Urothelium cell line (cell line): Measurements from ENCODE around the gene FZD1.

ENCODE experiments used
- DNase-seq: peaks from one replicate; pipeline ENCODE4 v3.0.0; 2011; ENCODE audit warnings: low spot score, mixed read lengths
- FAIRE-seq: peaks from 2 replicates; lab custom pipeline; 2011; peaks lifted over from hg19 to GRCh38; lab: Jason Lieb, UNC

Gene FZD1

DNA sequence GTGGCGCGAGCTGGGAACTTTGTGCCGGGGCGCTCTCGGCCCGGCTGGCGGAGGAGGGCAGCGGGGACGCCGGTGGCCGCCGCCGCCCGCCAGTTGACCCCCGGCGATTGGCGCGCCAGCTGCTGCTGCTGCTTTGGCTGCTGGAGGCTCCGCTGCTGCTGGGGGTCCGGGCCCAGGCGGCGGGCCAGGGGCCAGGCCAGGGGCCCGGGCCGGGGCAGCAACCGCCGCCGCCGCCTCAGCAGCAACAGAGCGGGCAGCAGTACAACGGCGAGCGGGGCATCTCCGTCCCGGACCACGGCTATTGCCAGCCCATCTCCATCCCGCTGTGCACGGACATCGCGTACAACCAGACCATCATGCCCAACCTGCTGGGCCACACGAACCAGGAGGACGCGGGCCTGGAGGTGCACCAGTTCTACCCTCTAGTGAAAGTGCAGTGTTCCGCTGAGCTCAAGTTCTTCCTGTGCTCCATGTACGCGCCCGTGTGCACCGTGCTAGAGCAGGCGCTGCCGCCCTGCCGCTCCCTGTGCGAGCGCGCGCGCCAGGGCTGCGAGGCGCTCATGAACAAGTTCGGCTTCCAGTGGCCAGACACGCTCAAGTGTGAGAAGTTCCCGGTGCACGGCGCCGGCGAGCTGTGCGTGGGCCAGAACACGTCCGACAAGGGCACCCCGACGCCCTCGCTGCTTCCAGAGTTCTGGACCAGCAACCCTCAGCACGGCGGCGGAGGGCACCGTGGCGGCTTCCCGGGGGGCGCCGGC lies 870 bp downstream of the FZD1 start:
- FAIRE-seq (peak; percentile 97), DNase-seq (peak; percentile 64)

DNA sequence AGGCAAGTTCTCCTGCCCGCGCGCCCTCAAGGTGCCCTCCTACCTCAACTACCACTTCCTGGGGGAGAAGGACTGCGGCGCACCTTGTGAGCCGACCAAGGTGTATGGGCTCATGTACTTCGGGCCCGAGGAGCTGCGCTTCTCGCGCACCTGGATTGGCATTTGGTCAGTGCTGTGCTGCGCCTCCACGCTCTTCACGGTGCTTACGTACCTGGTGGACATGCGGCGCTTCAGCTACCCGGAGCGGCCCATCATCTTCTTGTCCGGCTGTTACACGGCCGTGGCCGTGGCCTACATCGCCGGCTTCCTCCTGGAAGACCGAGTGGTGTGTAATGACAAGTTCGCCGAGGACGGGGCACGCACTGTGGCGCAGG lies 1.4 kb downstream of the FZD1 start:
- FAIRE-seq (peak; percentile 40), DNase-seq (no peak)

DNA sequence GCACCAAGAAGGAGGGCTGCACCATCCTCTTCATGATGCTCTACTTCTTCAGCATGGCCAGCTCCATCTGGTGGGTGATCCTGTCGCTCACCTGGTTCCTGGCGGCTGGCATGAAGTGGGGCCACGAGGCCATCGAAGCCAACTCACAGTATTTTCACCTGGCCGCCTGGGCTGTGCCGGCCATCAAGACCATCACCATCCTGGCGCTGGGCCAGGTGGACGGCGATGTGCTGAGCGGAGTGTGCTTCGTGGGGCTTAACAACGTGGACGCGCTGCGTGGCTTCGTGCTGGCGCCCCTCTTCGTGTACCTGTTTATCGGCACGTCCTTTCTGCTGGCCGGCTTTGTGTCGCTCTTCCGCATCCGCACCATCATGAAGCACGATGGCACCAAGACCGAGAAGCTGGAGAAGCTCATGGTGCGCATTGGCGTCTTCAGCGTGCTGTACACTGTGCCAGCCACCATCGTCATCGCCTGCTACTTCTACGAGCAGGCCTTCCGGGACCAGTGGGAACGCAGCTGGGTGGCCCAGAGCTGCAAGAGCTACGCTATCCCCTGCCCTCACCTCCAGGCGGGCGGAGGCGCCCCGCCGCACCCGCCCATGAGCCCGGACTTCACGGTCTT lies 1.9 kb downstream of the FZD1 start:
- FAIRE-seq: peak; percentile 71
- DNase-seq: no peak

GRCh38 chr7:91266689-91267090 lies 2.5 kb downstream of the FZD1 start:
- DNase-seq (peak; percentile 38), FAIRE-seq (no peak)

- FAIRE-seq: peak; percentile 58
- peak; percentile 69 for DNase-seq
Measured at GRCh38 chr7:91267171-91267955, 3.1 kb downstream of the FZD1 start.

DNA sequence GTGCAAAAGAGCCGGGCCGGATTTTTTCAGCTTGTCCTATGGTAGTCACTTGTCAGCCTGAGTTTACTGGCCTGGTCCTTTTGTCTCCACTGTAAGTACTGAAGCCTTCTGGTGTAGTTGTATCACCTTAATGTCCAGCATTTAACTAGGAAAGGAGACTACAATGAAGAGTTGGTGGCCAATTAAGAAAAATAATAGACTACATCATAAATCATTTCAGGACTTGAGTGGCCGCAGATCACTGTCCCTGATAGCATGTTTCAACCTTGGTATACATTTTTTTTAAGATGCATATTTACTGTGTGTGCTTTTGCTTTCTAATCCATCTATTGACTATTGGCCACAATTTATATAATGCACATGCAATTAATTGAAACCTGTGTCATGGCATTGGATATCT lies 6.1 kb downstream of the FZD1 start:
- no peak for DNase-seq
- no peak for FAIRE-seq

- DNase-seq (no peak), FAIRE-seq (no peak)
Measured at GRCh38 chr7:91276909-91277308, 12.7 kb downstream of the FZD1 start.

DNA sequence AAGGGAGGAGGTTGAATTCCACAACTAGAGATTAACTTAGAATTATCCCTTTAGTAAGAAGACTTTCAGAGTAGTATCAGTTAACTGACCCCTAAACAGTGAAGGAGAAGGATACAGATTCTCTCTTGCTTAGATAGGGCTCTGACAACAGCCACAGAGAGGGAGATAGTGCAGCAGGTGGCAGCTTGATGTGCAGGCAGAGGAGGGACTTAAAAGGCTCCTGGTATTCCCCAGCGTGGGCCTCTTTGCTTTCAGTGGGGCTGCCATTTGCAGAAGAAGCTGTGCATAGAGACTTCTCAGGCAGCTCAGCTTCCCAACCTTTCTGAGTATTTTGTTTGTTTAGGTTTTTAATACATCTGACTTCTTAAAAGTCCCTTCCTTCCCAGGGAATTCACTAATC lies 16.0 kb downstream of the FZD1 start:
- FAIRE-seq: no peak
- DNase-seq: no peak

DNA sequence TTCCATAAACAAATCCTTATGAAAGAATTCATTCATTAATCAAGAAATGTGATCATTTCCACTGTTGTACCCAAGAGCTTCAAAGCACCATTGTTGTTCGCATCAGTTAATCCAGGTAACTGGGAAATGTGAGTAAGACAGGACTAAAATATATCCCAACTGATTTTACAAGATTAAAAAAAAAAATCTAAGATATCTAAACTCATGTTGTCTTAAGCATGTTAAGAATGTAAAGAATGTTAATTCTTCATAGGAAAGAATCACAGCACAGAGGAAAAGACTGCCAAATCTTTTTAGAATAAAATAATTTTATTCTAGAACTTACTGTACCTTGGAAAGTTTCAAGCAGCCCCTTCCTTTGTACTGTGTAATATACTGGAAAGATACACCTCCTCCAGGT lies 16.4 kb downstream of the FZD1 start:
- no peak for DNase-seq
- FAIRE-seq: no peak

GRCh38 chr7:91285696-91286355 lies 21.6 kb downstream of the FZD1 start:
- FAIRE-seq: no peak
- DNase-seq: no peak

GRCh38 chr7:91286432-91286831 lies 22.2 kb downstream of the FZD1 start:
- DNase-seq: no peak
- FAIRE-seq: peak; percentile 50

DNA sequence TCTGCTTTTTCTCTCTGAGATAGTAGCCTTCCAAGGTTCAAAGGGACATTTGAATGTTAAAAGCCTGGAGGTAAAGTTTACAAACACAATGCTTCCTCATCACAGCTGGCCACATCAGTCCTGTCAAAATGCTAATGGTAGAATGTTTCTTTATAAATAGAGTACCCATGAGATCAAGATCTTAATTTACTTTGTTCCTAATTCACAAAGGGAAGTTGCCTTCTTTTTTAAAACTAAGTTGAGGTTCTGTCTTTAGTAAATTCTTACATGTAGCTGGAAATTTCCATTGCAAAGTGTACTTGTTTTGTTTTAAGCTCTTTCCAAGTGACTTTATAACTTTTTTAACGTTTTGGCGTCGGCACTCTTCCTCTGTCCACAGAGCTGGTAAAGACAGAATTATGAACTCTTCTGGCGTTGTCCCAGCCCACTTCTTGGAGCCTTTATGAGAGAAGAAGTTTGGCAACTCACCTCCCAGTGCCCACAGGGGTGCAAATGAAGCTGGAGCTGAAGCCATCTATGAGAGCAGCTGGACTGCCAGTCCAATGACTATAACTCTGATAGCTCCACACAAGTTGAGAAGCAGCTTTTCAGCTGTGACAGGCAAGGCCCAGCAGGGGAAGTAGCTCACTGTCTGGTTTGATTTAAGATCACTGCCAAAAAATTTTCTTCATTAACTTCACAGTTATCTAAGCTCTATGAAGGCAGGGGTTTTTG lies 23.3 kb downstream of the FZD1 start:
- no peak for DNase-seq

DNA sequence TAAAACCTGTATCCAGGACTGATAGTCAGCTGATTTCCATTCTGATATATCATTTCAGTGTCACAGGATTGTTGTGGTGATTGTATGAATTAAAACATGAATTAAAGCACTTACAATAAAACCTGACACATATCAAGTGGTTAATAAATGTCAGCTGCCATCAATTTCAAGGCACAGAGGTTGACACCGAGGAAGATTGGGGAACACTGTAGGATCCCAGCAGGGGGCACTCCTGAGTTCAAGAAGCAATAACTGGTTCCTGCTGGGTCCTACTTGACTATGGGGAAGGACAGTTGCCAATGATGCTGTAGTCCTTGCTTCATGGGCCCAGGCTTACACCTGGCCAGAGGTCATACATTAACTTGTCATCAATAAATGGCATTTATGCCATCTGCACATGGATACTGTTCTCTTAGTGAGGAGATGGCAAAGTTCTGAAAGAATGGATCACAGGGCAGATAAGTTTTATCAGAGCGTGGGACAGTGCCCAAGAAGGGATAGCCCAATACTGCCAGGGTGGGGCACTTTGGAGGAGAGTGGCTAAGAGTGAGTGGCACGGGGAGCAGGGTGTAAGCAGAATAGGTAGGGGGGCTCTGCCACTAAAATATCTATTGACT lies 24.1 kb downstream of the FZD1 start:
- peak; percentile 43 for DNase-seq

More for the DNA sequence above, 23.3 kb downstream of the FZD1 start:
- no peak for FAIRE-seq

GRCh38 chr7:91289633-91290254 lies 25.5 kb downstream of the FZD1 start:
- no peak for DNase-seq
- FAIRE-seq: no peak

More for the DNA sequence above, 24.1 kb downstream of the FZD1 start:
- peak; percentile 55 for FAIRE-seq

DNA sequence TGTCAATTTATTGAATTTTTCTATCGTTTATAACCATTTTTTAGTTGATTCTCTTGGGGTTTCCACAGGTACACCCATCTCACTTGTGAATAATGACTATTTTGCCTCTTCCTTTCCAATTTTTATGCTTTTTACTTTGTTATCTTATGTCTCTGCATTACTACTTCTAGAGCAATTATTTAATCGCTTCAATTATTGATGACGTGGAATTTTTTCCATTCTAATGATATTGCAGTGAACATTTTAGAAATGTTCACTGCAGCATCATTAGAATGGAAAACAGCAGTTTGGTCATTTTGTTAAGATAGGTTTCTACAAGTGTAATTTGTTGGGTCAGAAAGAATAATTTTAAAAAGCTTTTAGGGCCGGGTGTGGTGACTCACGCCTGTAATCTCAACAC lies 27.1 kb downstream of the FZD1 start:
- FAIRE-seq (no peak), DNase-seq (no peak)

- no peak for DNase-seq
- FAIRE-seq: no peak
Measured at GRCh38 chr7:91291902-91292301, 27.7 kb downstream of the FZD1 start.

DNA sequence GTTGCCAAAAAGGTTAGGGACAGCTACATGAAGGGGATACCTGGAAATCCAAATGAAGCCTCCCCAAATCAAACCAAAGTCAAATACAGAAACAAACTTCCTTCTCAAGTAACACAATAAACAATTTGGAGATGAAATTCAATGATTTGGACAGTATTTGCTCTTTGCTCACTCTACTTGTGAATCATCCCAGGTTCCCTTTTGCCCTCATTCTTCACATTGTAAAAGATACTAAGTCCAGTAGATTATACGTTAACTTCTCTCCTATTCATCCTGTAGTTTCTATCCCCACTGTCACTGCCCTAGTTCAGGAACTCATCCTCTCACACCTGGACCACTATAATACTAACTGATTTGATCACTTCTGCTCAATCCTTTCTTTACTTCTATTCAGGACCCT lies 28.3 kb downstream of the FZD1 start:
- FAIRE-seq (no peak), DNase-seq (no peak)

DNA sequence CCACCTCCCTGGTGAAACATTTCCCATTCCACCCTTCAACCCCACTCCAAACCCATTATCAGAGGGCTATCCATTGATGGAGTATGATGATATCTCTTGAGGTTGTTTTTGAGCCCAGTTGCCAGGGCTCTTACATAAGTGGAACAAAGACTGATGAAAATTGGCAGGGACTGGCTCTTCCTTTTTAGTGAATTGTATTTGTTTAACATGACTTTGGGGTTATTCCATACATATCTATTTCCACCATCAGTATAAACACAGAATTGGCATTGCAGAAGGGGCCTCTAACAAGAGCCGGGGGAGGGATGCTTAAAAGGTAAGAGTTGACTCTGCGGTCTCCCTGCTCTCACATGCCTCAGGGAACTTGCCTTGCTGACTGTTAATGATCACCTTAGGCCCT lies 28.9 kb downstream of the FZD1 start:
- no peak for DNase-seq
- FAIRE-seq: no peak

DNA sequence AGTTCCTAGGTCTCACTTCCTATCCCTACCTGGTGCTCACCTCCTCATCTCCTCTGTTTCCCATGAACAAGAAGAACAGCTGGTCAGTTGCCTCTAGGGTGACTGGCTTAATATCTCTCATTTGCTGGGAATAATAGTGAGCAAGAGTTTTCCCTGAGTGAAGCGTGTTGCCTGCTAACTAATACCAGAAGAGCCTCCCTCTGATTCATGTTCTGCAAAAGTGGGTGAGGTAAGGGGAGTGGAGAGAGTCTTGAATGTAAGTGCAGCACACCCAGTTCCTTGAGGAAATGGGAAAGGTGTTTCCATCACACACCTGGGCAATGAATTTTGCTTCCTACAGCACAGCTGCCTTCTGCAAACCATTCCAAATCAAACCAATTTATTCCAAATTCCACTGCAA lies 29.6 kb downstream of the FZD1 start:
- no peak for DNase-seq
- no peak for FAIRE-seq
